GM19328 (cell line): ENCODE measurements around the gene CTIF.

Experiments
- ATAC-seq: cut with Tn5 transposase; IDR thresholded peaks from one replicate; pipeline ENCODE4 v1.9.1; 2021; ENCODE audit warnings: mild to moderate bottlenecking, moderate library complexity; ENCODE audit not compliant: unreplicated experiment

CTIF gene

GRCh38 chr18:48721312-48721711, 182.5 kb downstream of the CTIF start:
- no peak for ATAC-seq

- no peak for ATAC-seq
Observed at GRCh38 chr18:48723016-48723415, 184.2 kb downstream of the CTIF start.

GRCh38 chr18:48723837-48724236, 185.0 kb downstream of the CTIF start:
- no peak for ATAC-seq

- ATAC-seq: no peak
Observed at GRCh38 chr18:48724442-48724841, 185.6 kb downstream of the CTIF start.

GRCh38 chr18:48724939-48725338, 186.1 kb downstream of the CTIF start:
- no peak for ATAC-seq

- ATAC-seq: no peak
Observed at GRCh38 chr18:48725562-48725961, 186.7 kb downstream of the CTIF start.

GRCh38 chr18:48727681-48728080, 188.8 kb downstream of the CTIF start:
- no peak for ATAC-seq

- ATAC-seq: no peak
Observed at GRCh38 chr18:48728204-48728833, 189.5 kb downstream of the CTIF start.

GRCh38 chr18:48729404-48729803, 190.6 kb downstream of the CTIF start:
- ATAC-seq: no peak

GRCh38 chr18:48730010-48730409, 191.2 kb downstream of the CTIF start:
- no peak for ATAC-seq

GRCh38 chr18:48732767-48733424, 194.1 kb downstream of the CTIF start:
- ATAC-seq: no peak

GRCh38 chr18:48733643-48734253, 194.9 kb downstream of the CTIF start:
- ATAC-seq: no peak

- no peak for ATAC-seq
Observed at GRCh38 chr18:48734460-48734859, 195.6 kb downstream of the CTIF start.

- no peak for ATAC-seq
Observed at GRCh38 chr18:48735080-48735676, 196.3 kb downstream of the CTIF start.

GRCh38 chr18:48735681-48736255, 196.9 kb downstream of the CTIF start:
- ATAC-seq: no peak

- ATAC-seq: no peak
Observed at GRCh38 chr18:48736321-48737260, 197.8 kb downstream of the CTIF start.

- ATAC-seq: no peak
Observed at GRCh38 chr18:48739266-48740067, 200.6 kb downstream of the CTIF start.

GRCh38 chr18:48740068-48740440, 201.2 kb downstream of the CTIF start:
- ATAC-seq: no peak

- no peak for ATAC-seq
Observed at GRCh38 chr18:48740851-48741485, 202.1 kb downstream of the CTIF start.
